MM.1S (cell line): ENCODE results near the gene C13orf42.

Experiments used
- DNase-seq: peaks from one replicate; pipeline ENCODE4 v3.0.0-alpha.2; 2015
- H2AFZ ChIP-seq: fragments of 300-600 bp; sonication (generic); 2 replicates; pipeline ENCODE4 v1.6.0; 2016; ENCODE audit warnings: antibody characterized with exemption, low read length
- H3F3A ChIP-seq: fragments of 300-600 bp; sonication (generic); 2 replicates; pipeline ENCODE4 v1.6.1; 2016; ENCODE audit warnings: mild to moderate bottlenecking, antibody characterized with exemption, low read length, moderate library complexity, mixed read lengths; ENCODE audit not compliant: insufficient read depth
- H3K27ac ChIP-seq: fragments of 300-600 bp; sonication (generic); 2 replicates; pipeline ENCODE4 v1.5.1; 2016; ENCODE audit warnings: mild to moderate bottlenecking, low read length
- H3K27me3 ChIP-seq: fragments of 300-600 bp; sonication (generic); replicated peaks from 2 replicates; pipeline ENCODE4 v1.6.0; 2016; ENCODE audit warnings: low read length; ENCODE audit not compliant: insufficient read depth
- H3K36me3 ChIP-seq: fragments of 300-600 bp; sonication (generic); replicated peaks from 2 replicates; pipeline ENCODE4 v1.6.1; 2016; ENCODE audit warnings: mild to moderate bottlenecking, low read length, mixed read lengths; ENCODE audit not compliant: insufficient read depth
- H3K4me1 ChIP-seq: fragments of 300-600 bp; sonication (generic); 2 replicates; pipeline ENCODE4 v1.6.1; 2016; ENCODE audit warnings: low read length, mixed read lengths
- H3K4me2 ChIP-seq: fragments of 300-600 bp; sonication (generic); 2 replicates; pipeline ENCODE4 v1.6.0; 2016; ENCODE audit warnings: low read depth, low read length
- H3K4me3 ChIP-seq: fragments of 300-600 bp; sonication (generic); 2 replicates; pipeline ENCODE4 v1.5.1; 2016; ENCODE audit warnings: low read length, mixed read lengths
- H3K79me2 ChIP-seq: fragments of 300-600 bp; sonication (generic); 2 replicates; pipeline ENCODE4 v1.6.1; 2016; ENCODE audit warnings: mixed run types, low read length, mixed read lengths
- H3K9ac ChIP-seq: fragments of 300-600 bp; sonication (generic); 2 replicates; pipeline ENCODE4 v1.6.1; 2016; ENCODE audit warnings: low read length, mixed read lengths
- H3K9me2 ChIP-seq: fragments of 300-600 bp; sonication (generic); replicated peaks from 2 replicates; pipeline ENCODE4 v1.6.1; 2016; ENCODE audit warnings: mild to moderate bottlenecking, low read length, mixed read lengths; ENCODE audit not compliant: insufficient read depth
- H3K9me3 ChIP-seq: fragments of 300-600 bp; sonication (generic); replicated peaks from 2 replicates; pipeline ENCODE4 v1.6.1; 2016; ENCODE audit warnings: mild to moderate bottlenecking, low read length, mixed read lengths; ENCODE audit not compliant: insufficient read depth
- H4K20me1 ChIP-seq: fragments of 300-600 bp; sonication (generic); 2 replicates; pipeline ENCODE4 v1.6.1; 2016; ENCODE audit warnings: mild to moderate bottlenecking, low read length, moderate library complexity, mixed read lengths; ENCODE audit not compliant: insufficient read depth
- CTCF ChIP-seq: fragments of 300-600 bp; sonication (generic); IDR thresholded peaks from 2 replicates; pipeline ENCODE4 v1.5.1; 2016; ENCODE audit warnings: antibody characterized with exemption, low read length, mixed read lengths
- EZH2 ChIP-seq: fragments of 300-600 bp; sonication (generic); optimal IDR thresholded peaks from 2 replicates; pipeline ENCODE3; 2017; ENCODE audit warnings: low read depth, mild to moderate bottlenecking, antibody characterized with exemption, low read length, mixed read lengths
- EZH2phosphoT487 ChIP-seq: fragments of 300-600 bp; sonication (generic); IDR thresholded peaks from 2 replicates; pipeline ENCODE4 v1.6.1; 2018; ENCODE audit warnings: antibody characterized with exemption, low read length

The C13orf42 gene

DNA sequence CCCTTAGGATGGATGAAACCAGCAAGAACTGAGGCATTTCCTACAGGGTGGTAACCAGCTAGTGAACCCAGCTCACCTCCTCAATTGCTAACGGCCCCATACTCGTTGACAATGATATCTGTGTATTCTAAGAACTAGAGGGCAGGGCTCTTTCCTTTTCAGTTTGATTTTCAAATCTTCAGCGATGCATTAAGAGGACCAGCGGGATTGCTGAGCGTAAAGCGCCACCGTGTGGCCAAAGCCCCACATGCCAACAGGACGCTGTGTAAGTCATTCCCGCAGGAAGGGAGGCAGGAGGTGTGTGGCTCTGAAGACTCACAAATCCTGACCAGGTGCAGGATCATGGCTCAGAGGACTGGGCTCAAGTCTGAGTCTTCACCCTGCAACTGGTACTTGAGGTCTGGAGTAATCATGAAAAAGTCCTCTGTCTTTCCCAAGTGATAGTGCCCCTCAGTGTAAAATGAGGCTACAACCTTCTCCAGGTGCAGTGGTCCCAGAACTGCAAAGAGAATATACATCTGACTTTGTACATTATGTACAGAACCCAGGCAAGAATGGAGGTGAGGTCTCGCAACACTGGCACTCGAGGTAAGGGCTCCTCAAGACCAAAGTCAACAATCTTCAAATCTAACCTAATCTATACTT lies 40.9 kb downstream of the C13orf42 start:
- H3F3A ChIP-seq: no peaks in the 10 kb centered on the region
- peak overlapping the region; percentile 36; the same call in 1 of the 2 replicates for H3K4me2 ChIP-seq
- H3K9ac ChIP-seq: no peak overlapping the region
- H3K4me1 ChIP-seq: 0 out of 2 replicates have a peak, but pooled peaks cover 3% of the 10 kb centered on the region
- no peaks in the 10 kb centered on the region for H3K9me3 ChIP-seq
- H3K27me3 ChIP-seq: no peaks in the 10 kb centered on the region
- no peak overlapping the region for H3K4me3 ChIP-seq
- H2AFZ ChIP-seq: no peak overlapping the region
- no peaks in the 10 kb centered on the region for H4K20me1 ChIP-seq
- H3K36me3 ChIP-seq: no peaks in the 10 kb centered on the region
- no peak overlapping the region for H3K27ac ChIP-seq
- TF ChIP-seq EZH2phosphoT487 (no peak), EZH2 (no peak), CTCF (peak; percentile 73)
- H3K79me2 ChIP-seq: no peaks in the 10 kb centered on the region
- no peaks in the 10 kb centered on the region for H3K9me2 ChIP-seq
- peak; percentile 66 for DNase-seq

DNA sequence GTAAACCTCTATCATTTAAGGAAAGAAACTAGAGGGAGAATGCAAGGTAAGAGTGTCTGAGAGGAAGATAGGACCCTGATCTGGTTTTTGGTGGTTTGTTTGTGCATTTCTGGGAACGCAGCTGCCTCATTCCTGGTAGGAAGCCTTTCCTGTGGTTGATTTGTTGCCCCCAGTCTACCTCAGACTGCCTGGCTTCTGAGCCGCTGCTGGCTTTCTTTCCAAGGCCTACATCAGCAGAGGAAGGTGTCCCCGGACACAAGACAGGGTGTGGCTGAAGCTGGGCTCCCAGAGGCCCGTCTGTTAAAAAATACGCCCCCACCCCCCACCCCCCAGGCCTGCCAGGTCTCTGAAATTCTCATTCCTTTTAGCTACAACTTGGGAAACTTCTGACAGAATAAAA lies 42.6 kb downstream of the C13orf42 start:
- no peaks in the 10 kb centered on the region for H3K9me2 ChIP-seq
- no peaks in the 10 kb centered on the region for H3K9me3 ChIP-seq
- no peaks in the 10 kb centered on the region for H3F3A ChIP-seq
- H3K36me3 ChIP-seq: no peaks in the 10 kb centered on the region
- no peaks in the 10 kb centered on the region for H3K79me2 ChIP-seq
- no peak overlapping the region for H3K27ac ChIP-seq
- no peak overlapping the region for H3K9ac ChIP-seq
- no peaks in the 10 kb centered on the region for H4K20me1 ChIP-seq
- H2AFZ ChIP-seq: no peak overlapping the region
- TF ChIP-seq CTCF (no peak), EZH2phosphoT487 (no peak), EZH2 (no peak)
- H3K4me2 ChIP-seq: no peak overlapping the region
- 0 out of 2 replicates have a peak, but pooled peaks cover 3% of the 10 kb centered on the region for H3K4me1 ChIP-seq
- DNase-seq: no peak
- H3K4me3 ChIP-seq: no peak overlapping the region
- H3K27me3 ChIP-seq: no peaks in the 10 kb centered on the region

DNA sequence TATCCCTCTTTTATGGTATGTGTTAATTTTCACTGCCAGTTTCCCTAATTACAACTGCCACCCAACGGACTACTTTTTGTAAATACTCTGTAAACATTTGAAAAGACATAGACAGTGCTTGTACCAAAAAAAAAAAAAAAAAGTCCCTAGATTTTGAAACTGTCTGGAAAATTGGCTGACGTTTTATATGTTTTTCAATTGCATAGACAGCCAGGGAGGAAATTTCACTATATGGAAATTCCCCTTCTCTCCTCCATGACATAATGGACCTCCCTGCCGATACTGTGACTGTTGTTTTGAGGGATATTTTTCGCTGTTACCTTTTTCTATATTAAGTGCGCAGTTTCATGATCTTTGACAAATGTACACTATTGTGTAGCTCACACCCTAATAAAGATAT lies 43.4 kb downstream of the C13orf42 start:
- no peaks in the 10 kb centered on the region for H3K79me2 ChIP-seq
- no peaks in the 10 kb centered on the region for H3F3A ChIP-seq
- no peak overlapping the region for H3K27ac ChIP-seq
- no peak overlapping the region for H3K9ac ChIP-seq
- no peaks in the 10 kb centered on the region for H3K9me2 ChIP-seq
- H4K20me1 ChIP-seq: no peaks in the 10 kb centered on the region
- DNase-seq: no peak
- no peaks in the 10 kb centered on the region for H3K9me3 ChIP-seq
- H3K4me3 ChIP-seq: no peak overlapping the region
- no peak overlapping the region for H2AFZ ChIP-seq
- H3K36me3 ChIP-seq: no peaks in the 10 kb centered on the region
- H3K4me1 ChIP-seq: 0 out of 2 replicates have a peak, but pooled peaks cover 3% of the 10 kb centered on the region
- no peaks in the 10 kb centered on the region for H3K27me3 ChIP-seq
- H3K4me2 ChIP-seq: no peak overlapping the region
- TF ChIP-seq EZH2phosphoT487: no peak
- TF ChIP-seq CTCF: no peak
- TF ChIP-seq EZH2: no peak
